ENCODE results near the gene DNHD1.

DNA sequence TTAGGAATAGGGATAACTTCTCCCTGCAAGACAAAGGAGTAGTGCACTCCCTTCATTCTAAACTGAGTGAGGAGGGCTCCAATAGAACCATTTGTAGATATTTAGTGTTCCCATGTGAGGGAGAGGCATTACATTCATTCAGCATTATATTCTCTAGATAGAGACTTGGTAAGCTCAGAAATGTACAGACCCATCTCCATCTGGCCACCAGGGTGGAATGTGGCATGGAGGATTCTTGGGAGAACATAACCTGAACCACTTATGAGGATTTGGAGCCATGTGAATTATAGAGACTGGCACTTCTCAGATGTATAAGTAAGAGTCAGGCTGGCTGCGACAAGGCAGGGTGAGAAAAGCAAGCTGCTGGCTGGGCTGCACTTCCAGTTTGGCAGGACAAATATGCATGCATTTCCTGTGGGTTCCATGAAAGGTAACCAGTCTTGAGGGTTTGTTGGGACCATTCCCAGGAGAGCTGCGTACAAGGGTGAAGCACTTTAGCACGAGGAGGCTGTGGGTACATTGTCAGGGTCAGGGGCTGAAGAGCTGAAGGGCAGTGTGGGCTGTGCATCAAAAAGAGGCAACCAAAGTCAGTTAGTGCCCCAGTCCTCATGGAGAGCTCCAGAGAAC, 97.2 kb downstream of the DNHD1 start:
- TF ChIP-seq, protein P1, sequence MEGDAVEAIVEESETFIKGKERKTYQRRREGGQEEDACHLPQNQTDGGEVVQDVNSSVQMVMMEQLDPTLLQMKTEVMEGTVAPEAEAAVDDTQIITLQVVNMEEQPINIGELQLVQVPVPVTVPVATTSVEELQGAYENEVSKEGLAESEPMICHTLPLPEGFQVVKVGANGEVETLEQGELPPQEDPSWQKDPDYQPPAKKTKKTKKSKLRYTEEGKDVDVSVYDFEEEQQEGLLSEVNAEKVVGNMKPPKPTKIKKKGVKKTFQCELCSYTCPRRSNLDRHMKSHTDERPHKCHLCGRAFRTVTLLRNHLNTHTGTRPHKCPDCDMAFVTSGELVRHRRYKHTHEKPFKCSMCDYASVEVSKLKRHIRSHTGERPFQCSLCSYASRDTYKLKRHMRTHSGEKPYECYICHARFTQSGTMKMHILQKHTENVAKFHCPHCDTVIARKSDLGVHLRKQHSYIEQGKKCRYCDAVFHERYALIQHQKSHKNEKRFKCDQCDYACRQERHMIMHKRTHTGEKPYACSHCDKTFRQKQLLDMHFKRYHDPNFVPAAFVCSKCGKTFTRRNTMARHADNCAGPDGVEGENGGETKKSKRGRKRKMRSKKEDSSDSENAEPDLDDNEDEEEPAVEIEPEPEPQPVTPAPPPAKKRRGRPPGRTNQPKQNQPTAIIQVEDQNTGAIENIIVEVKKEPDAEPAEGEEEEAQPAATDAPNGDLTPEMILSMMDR (IDR thresholded peaks at IDR 0.05): no peak
- TF ChIP-seq POLR2A (IDR thresholded peaks at IDR 0.05): no peak

All from vagina (tissue), 2 donors.